HG02763 (cell line): ENCODE results near the gene CALCOCO1.
"Not testable (repeated sequence)": the region's sequence is repeated elsewhere in the genome, so short reads cannot be mapped to it uniquely, and the experiment has no call there.

ENCODE experiments used
- ATAC-seq: cut with Tn5 transposase; IDR thresholded peaks from one replicate; pipeline ENCODE4 v1.9.1; 2021; ENCODE audit warnings: mild to moderate bottlenecking, moderate library complexity; ENCODE audit not compliant: unreplicated experiment

Gene CALCOCO1

GRCh38 chr12:53727310-53728041 is at the start of gene CALCOCO1:
TSS of gene CALCOCO1 (minus strand) at chr12:53727452. CDS start at chr12:53725242, 2,210 bp downstream.
- ATAC-seq, result peak; percentile 99

- ATAC-seq, result no peak
Measured at GRCh38 chr12:53776872-53777271, 49.6 kb upstream of the CALCOCO1 start.

GRCh38 chr12:53775478-53776145 is 48.4 kb upstream of the CALCOCO1 start:
- no peak for ATAC-seq

- no peak for ATAC-seq
Measured at GRCh38 chr12:53770281-53770680, 43.0 kb upstream of the CALCOCO1 start.

GRCh38 chr12:53768976-53769375 is 41.7 kb upstream of the CALCOCO1 start:
- ATAC-seq, result no peak

- ATAC-seq, result no peak
Measured at GRCh38 chr12:53766881-53767280, 39.6 kb upstream of the CALCOCO1 start.

GRCh38 chr12:53765891-53766290 is 38.6 kb upstream of the CALCOCO1 start:
- no peak for ATAC-seq

GRCh38 chr12:53764615-53765014 is 37.4 kb upstream of the CALCOCO1 start:
- ATAC-seq, result no peak

GRCh38 chr12:53762793-53763192 is 35.5 kb upstream of the CALCOCO1 start:
- ATAC-seq, result not testable (repeated sequence)

GRCh38 chr12:53761306-53761705 is 34.1 kb upstream of the CALCOCO1 start:
- ATAC-seq, result no peak

GRCh38 chr12:53759261-53759660 is 32.0 kb upstream of the CALCOCO1 start:
- no peak for ATAC-seq

GRCh38 chr12:53758730-53759103 is 31.5 kb upstream of the CALCOCO1 start:
- ATAC-seq, result no peak

GRCh38 chr12:53758081-53758729 is 31.0 kb upstream of the CALCOCO1 start:
- ATAC-seq, result no peak

GRCh38 chr12:53757101-53757770 is 30.0 kb upstream of the CALCOCO1 start:
- ATAC-seq, result peak; percentile 62

GRCh38 chr12:53756300-53757100 is 29.2 kb upstream of the CALCOCO1 start:
- no peak for ATAC-seq

GRCh38 chr12:53755893-53756292 is 28.6 kb upstream of the CALCOCO1 start:
- no peak for ATAC-seq

- ATAC-seq, result no peak
Measured at GRCh38 chr12:53755451-53755891, 28.2 kb upstream of the CALCOCO1 start.

- no peak for ATAC-seq
Measured at GRCh38 chr12:53754633-53755264, 27.5 kb upstream of the CALCOCO1 start.

- no peak for ATAC-seq
Measured at GRCh38 chr12:53754188-53754585, 26.9 kb upstream of the CALCOCO1 start.

- no peak for ATAC-seq
Measured at GRCh38 chr12:53752621-53753020, 25.4 kb upstream of the CALCOCO1 start.
